ENCODE measurements around the gene ASS1. TPM values are rescaled to one million over a fixed set of nuclear protein-coding genes. Genes with fewer than 3 reads are reported as not detected.
A peak's percentile ranks its signal among the peaks of the same experiment; 100 is the strongest.

The ASS1 gene
- total and polyA plus RNA-seq, 2 of the 13 experiments (the other 11 are each of a cell fraction or from before 2014, with no cell fraction given) = 77.6 to 122 TPM

GRCh38 chr9:130526854-130527650, 82.3 kb downstream of the ASS1 start (continued):
- TF ChIP-seq ZNF781 (CRISPR knock-in tag; IDR thresholded peaks at IDR 0.05; ENCODE audit: borderline replicate concordance, not compliant biosample characterization) = peak; percentile 79
- TF ChIP-seq AKAP8 (CRISPR knock-in tag; IDR thresholded peaks at IDR 0.05) = no peak
- no peak for TF ChIP-seq IKZF4 (CRISPR knock-in tag; IDR thresholded peaks at IDR 0.05; ENCODE audit: borderline replicate concordance, low read depth, not compliant biosample characterization)
- TF ChIP-seq POLR2A (IDR thresholded peaks at IDR 0.05; ENCODE audit: insufficient read depth in 1 of 2, low read depth in 2 of 2, low read length in 2 of 2) = no peak
- TF ChIP-seq ZNF180 (CRISPR knock-in tag; IDR thresholded peaks at IDR 0.05; ENCODE audit: borderline replicate concordance, low read depth) = no peak
- TF ChIP-seq ZNF713 (CRISPR knock-in tag; IDR thresholded peaks at IDR 0.05) = no peak
- TF ChIP-seq ZNF576 (CRISPR knock-in tag; IDR thresholded peaks at IDR 0.05) = no peak
- 0 out of 2 replicates have a peak, but pooled peaks have one; percentile 29 for TF ChIP-seq ZBTB21 (CRISPR knock-in tag; IDR thresholded peaks at IDR 0.05)
- TF ChIP-seq ZEB1 (IDR thresholded peaks at IDR 0.05; ENCODE audit: insufficient replicate concordance, low read depth) = peak; percentile 70
- peak; percentile 57; the same call in 1 of the 2 replicates for TF ChIP-seq ZSCAN29 (CRISPR knock-in tag; conservative IDR thresholded peaks at IDR 0.05)
- no peak for TF ChIP-seq TEAD2 (CRISPR knock-in tag; IDR thresholded peaks at IDR 0.05)
- TF ChIP-seq PBX2 (CRISPR knock-in tag; IDR thresholded peaks at IDR 0.05) = no peak
- no peak for TF ChIP-seq CC2D1A (CRISPR knock-in tag; IDR thresholded peaks at IDR 0.05)
- no peak for TF ChIP-seq ATF6 (CRISPR knock-in tag; conservative IDR thresholded peaks at IDR 0.05)
- no peak for TF ChIP-seq HMGA1 (CRISPR knock-in tag; conservative IDR thresholded peaks at IDR 0.05)
- TF ChIP-seq NFIB (CRISPR knock-in tag; IDR thresholded peaks at IDR 0.05; ENCODE audit: borderline replicate concordance) = no peak
- no peak for TF ChIP-seq ZNF597 (CRISPR knock-in tag; IDR thresholded peaks at IDR 0.05)
- TF ChIP-seq ZFY (CRISPR knock-in tag; IDR thresholded peaks at IDR 0.05) = peak; percentile 57
- TF ChIP-seq TCF7L2 (IDR thresholded peaks at IDR 0.05; ENCODE audit: low read depth, low read length) = no peak
- no peak for TF ChIP-seq ELF1 (CRISPR knock-in tag; IDR thresholded peaks at IDR 0.05)
- TF ChIP-seq HOXA7 (CRISPR knock-in tag; IDR thresholded peaks at IDR 0.05) = no peak
- no peak for TF ChIP-seq ZNF839 (CRISPR knock-in tag; IDR thresholded peaks at IDR 0.05; ENCODE audit: borderline replicate concordance)
- TF ChIP-seq MXD4 (CRISPR knock-in tag; IDR thresholded peaks at IDR 0.05) = peak; percentile 27; the same call in 1 of the 2 replicates
- TF ChIP-seq KDM3A (CRISPR knock-in tag; IDR thresholded peaks at IDR 0.05; ENCODE audit: low read depth) = peak; percentile 69; the same call in 1 of the 2 replicates
- no peak for TF ChIP-seq MYNN (CRISPR knock-in tag; IDR thresholded peaks at IDR 0.05; ENCODE audit: low read depth)
- no peak for TF ChIP-seq HBP1 (CRISPR knock-in tag; IDR thresholded peaks at IDR 0.05; ENCODE audit: low read depth)

Measured in HepG2 (cell line).